Peyer's patch (tissue), 4 donors: ENCODE data around the gene PAXIP1. TPM values are rescaled to one million over a fixed set of nuclear protein-coding genes. Genes with fewer than 3 reads are reported as not detected.

ENCODE experiments used
- DNase-seq, 3 donors: peaks; one replicate each; pipeline ENCODE4 v3.0.0-alpha.2; 2017 to 2019
- H3K27ac ChIP-seq, 4 donors: fragments of 200-600 bp; sonication (generic); one replicate each; pipeline ENCODE4 v1.5.1; 2016 to 2019
- H3K27me3 ChIP-seq, 2 donors: fragments of 200-600 bp; sonication (generic); one replicate each; pipeline ENCODE4 v1.5.1; 2019
- H3K36me3 ChIP-seq, 3 donors: fragments of 200-600 bp; sonication (generic); one replicate each; pipeline ENCODE4 v1.5.1; 2016 to 2019
- H3K4me1 ChIP-seq, 4 donors: fragments of 200-600 bp; sonication (generic); one replicate each; pipeline ENCODE4 v1.5.1; 2016 to 2019
- H3K4me3 ChIP-seq, 4 donors: fragments of 200-600 bp; sonication (generic); 1 replicate in 3 of 4; 2 replicates in 1 of 4; pipeline ENCODE4 v1.5.1; 2016 to 2019; ENCODE audit warnings: mild to moderate bottlenecking in 1 of 4
- H3K9me3 ChIP-seq, 4 donors: fragments of 200-600 bp; sonication (generic); one replicate each; pipeline ENCODE4 v1.5.1; 2016 to 2019; ENCODE audit warnings: mild to moderate bottlenecking in 1 of 4
- POLR2A ChIP-seq, 2 donors: fragments of 450-650 bp; IDR thresholded peaks; one replicate each; pipeline ENCODE4 v1.5.1; 2017; ENCODE audit warnings: antibody characterized with exemption in 2 of 2, mild to moderate bottlenecking in 2 of 2, moderate library complexity in 2 of 2
- total RNA-seq, 4 donors: library from RNA; depleted of rRNA; stranded (reverse); fragments of >200 nt; gene quantifications; one replicate each; pipeline ENCODE4 v1.1.0, GENCODE V29; 2016
- TF ChIP-seq, protein P1 (sequence below), 6 experiments: fragments of 450-650 bp in 4 of 6; fragments of 200-600 bp in 2 of 6; sonication (generic) in 1 of 6; IDR thresholded peaks; one replicate each; pipeline ENCODE4 v1.5.1; 2017 to 2019; ENCODE audit warnings: antibody characterized with exemption in 6 of 6, mild to moderate bottlenecking in 3 of 6, moderate library complexity in 1 of 6

PAXIP1 gene
- total RNA-seq, 4 donors from 2014 or later: 14.9 to 28.3 (median 23.7) TPM

DNA sequence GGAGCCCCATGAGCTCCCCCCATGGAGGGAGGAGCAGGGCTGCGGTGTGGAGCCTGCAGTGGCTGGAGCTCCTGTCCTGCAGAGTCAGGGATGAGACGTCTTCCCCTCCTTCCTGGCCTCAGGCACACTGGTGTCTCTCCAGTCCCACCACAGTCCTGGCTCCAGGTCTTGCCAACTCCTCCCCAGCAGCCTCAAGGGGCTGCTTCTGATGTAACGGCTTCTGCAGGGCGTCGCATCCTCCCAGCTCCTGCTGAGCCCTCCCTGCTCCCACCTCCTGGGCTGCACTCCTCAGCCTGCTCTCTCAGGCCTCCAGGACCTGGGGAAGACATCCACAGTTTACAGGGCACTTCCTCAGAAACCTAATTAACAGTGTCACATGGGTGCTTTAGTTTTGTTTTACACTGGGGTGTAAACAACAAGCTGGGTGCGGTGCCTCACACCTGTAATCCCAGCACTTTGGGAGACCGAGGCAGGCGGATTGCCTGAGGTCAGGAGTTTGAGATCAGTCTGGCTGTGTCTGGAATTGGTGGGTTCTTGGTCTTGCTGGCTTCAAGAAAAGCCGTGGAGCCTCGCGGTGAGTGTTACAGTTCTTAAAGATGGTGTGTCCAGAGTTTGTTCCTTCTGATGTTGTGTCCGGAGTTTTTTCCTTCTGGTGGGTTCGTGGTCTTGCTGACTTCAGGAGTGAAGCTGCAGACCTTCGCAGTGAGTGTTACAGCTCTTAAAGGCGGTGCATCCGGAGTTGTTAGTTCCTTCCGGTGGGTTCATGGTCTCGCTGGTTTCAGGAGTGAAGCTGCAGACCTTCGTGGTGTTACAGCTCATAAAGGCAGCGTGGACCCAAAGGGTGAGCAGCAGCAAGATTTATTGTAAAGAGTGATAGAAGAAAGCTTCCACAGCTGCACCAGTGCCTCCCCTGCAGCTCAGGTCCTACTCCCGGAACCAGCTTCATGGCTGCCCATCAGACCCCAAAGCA is 95.0 kb downstream of the PAXIP1 start:
- no peaks in the 10 kb centered on the region for H3K4me1 ChIP-seq
- no peaks in the 10 kb centered on the region for H3K27me3 ChIP-seq
- peaks cover 0 to 4% (median 0%) of the 10 kb centered on the region in 4 donors for H3K9me3 ChIP-seq
- H3K27ac ChIP-seq: no peak overlapping the region
- H3K36me3 ChIP-seq: no peaks in the 10 kb centered on the region
- TF ChIP-seq, protein P1, sequence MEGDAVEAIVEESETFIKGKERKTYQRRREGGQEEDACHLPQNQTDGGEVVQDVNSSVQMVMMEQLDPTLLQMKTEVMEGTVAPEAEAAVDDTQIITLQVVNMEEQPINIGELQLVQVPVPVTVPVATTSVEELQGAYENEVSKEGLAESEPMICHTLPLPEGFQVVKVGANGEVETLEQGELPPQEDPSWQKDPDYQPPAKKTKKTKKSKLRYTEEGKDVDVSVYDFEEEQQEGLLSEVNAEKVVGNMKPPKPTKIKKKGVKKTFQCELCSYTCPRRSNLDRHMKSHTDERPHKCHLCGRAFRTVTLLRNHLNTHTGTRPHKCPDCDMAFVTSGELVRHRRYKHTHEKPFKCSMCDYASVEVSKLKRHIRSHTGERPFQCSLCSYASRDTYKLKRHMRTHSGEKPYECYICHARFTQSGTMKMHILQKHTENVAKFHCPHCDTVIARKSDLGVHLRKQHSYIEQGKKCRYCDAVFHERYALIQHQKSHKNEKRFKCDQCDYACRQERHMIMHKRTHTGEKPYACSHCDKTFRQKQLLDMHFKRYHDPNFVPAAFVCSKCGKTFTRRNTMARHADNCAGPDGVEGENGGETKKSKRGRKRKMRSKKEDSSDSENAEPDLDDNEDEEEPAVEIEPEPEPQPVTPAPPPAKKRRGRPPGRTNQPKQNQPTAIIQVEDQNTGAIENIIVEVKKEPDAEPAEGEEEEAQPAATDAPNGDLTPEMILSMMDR (IDR thresholded peaks at IDR 0.05): no peak
- no peak for TF ChIP-seq POLR2A (IDR thresholded peaks at IDR 0.05)
- no peak overlapping the region for H3K4me3 ChIP-seq
- DNase-seq: no peak

DNA sequence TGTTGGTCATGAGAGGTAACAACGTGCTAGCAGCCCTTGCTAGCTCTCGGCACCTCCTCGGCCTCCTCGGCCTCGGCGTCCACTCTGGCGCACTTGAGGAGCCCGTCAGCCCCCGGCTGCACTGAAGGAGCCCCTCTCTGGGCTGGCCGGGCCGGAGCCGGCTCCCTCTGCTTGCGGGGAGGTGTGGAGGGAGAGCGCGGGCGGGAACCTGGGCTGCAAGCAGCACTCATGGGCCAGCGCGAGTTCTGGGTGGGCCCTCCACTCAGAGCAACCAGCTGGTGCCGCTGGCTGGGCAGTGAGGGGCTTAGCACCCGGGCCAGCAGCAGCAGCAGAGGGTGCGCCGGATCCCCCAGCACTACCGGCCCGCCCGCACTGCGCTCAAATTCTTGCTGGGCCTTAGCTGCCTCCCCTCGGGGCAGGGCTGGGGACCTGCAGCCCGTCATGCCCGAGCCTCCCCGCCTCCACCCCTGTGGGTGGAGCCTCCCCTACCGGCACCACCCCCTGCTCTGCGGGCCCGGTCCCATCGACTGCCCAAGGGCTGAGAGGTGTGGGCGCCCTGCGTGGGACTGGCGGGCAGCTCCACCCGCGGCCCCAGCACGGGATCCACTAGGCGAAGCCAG is 96.1 kb downstream of the PAXIP1 start:
- Histone ChIP-seq H3K27me3 (no peaks in the 10 kb centered on the region), H3K4me3 (no peak overlapping the region), H3K9me3 (peaks cover 0 to 4% (median 0%) of the 10 kb centered on the region in 4 donors), H3K27ac (no peak overlapping the region), H3K36me3 (no peaks in the 10 kb centered on the region), H3K4me1 (no peaks in the 10 kb centered on the region)
- TF ChIP-seq, protein P1 (IDR thresholded peaks at IDR 0.05): no peak
- TF ChIP-seq POLR2A (IDR thresholded peaks at IDR 0.05): no peak
- no peak for DNase-seq

DNA sequence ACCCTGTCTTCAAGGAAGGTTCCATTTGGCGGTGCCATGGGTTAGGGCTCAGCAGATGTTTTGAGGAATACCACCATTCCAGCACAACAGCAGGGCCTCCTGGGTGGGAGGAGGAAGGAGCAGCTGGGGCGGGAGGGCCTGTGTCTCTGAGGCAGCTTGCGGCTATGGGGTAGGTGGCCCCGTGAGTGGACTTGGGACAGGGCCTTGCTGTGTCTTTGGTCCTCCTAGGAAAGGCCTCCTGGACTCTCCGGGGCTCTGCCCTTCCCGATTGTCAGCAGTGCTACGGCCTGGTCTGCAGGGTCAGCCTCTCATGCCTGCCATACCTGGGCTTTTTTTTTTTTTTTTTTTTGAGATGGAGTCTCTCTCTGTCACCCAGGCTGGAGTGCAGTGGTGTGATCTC is 96.7 kb downstream of the PAXIP1 start:
- no peak for DNase-seq

DNA sequence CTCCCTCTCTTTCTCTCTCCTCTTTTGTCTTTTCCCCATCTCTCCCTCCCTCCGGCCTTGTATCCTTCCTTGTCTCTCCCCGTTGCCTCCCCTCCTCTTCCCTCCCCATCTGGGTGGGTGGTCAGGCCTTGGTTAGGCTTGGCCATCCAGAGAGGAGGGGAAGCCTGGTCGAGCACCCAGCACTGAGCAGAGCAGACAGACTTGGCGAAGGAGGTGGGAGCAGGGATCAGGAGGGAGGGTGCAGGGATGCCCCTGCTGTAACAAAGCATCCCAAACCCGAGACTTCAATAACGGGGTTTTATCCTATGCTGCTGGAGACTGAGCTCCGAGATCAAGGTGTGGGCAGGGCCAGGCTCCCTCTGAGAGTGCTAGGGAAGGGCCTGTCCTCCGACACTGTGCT is 97.3 kb downstream of the PAXIP1 start:
- Histone ChIP-seq H3K27ac (no peak overlapping the region), H3K4me3 (no peak overlapping the region), H3K36me3 (no peaks in the 10 kb centered on the region), H3K4me1 (no peaks in the 10 kb centered on the region), H3K27me3 (no peaks in the 10 kb centered on the region), H3K9me3 (no peaks in the 10 kb centered on the region)
- no peak for DNase-seq
- no peak for TF ChIP-seq POLR2A (IDR thresholded peaks at IDR 0.05)
- TF ChIP-seq, protein P1 (IDR thresholded peaks at IDR 0.05): no peak

More for the DNA sequence above, 96.7 kb downstream of the PAXIP1 start:
- Histone ChIP-seq H3K27me3 (no peaks in the 10 kb centered on the region), H3K4me3 (no peak overlapping the region), H3K27ac (no peak overlapping the region), H3K4me1 (no peaks in the 10 kb centered on the region), H3K9me3 (peaks cover 0 to under 1% (median 0%) of the 10 kb centered on the region in 4 donors), H3K36me3 (no peaks in the 10 kb centered on the region)
- no peak for TF ChIP-seq POLR2A (IDR thresholded peaks at IDR 0.05)
- TF ChIP-seq, protein P1 (IDR thresholded peaks at IDR 0.05): no peak

DNA sequence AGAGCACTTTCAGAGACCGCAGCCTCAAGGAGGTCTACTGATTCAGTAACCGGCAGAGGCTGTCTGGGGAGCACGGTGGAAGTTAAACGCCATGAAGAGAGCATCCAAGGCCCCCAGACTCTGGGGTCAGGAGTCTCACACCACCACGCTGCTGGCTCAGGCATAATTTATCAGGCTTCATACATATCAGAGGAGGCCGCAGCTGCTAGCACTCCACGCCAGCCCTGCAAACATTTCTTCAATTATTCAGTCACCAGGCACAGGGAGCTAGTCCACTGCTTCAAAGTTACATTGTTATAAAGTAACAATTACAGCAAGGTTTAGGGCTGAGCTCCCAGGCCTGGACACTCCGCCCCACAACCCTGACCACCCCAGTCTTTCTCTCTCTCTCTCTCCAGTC is 97.8 kb downstream of the PAXIP1 start:
- Histone ChIP-seq H3K4me3 (no peak overlapping the region), H3K36me3 (no peaks in the 10 kb centered on the region), H3K27me3 (no peaks in the 10 kb centered on the region), H3K27ac (no peak overlapping the region), H3K4me1 (no peaks in the 10 kb centered on the region), H3K9me3 (no peaks in the 10 kb centered on the region)
- TF ChIP-seq, protein P1 (IDR thresholded peaks at IDR 0.05): no peak
- TF ChIP-seq POLR2A (IDR thresholded peaks at IDR 0.05): no peak
- DNase-seq: no peak
